CD1c-positive myeloid dendritic cell (primary cell): Measurements from ENCODE around the gene CD48.

Experiments used
- DNase-seq: peaks from one replicate; pipeline ENCODE4 v3.0.0-alpha.2; 2016; ENCODE audit errors: extremely low spot score

Gene CD48

DNA sequence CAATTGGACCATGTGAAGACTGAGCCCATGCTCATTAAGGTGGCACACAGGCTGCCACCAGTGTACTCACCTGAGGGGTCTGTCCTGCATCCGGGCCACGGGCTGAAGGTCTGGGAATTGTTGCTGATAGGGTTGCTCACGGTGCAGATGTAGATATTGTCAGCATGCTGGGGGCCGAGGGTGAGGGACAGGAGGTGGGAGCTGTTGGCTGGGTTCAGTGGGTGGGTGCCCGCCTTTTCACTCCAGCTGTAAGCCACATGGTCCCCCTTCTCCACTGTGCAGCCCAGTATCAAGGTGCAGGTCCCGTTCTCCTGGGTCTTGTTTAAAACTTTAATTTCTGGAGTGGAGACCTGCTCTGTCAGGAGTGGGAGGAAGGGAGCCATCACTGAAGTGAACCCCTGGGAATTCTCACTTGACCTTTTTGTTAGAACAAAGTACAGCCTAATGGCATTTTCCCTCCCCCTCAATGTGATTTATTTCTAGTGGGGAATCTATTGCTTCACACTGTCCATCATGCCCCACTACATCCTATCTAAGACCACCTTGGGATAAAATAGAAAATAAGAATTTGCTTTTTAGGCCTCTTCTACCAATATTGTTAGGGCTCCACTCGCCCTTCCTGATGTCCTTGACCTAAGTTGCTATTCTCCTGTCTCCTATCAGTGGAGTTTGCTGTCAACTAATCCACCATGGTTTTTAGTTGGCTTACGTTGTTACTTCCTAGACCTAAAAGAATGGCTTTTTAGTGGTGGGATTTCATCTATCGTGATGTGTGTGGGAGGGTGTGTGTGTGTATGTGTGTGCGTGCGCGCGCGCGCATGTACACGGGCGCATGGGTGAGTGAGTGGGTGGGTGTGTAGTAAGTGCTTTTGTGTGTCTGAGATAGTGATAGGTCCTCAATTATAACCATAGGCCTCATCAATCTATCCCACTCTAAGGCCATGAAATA, 76.8 kb downstream of the CD48 start:
- DNase-seq = no peak

DNA sequence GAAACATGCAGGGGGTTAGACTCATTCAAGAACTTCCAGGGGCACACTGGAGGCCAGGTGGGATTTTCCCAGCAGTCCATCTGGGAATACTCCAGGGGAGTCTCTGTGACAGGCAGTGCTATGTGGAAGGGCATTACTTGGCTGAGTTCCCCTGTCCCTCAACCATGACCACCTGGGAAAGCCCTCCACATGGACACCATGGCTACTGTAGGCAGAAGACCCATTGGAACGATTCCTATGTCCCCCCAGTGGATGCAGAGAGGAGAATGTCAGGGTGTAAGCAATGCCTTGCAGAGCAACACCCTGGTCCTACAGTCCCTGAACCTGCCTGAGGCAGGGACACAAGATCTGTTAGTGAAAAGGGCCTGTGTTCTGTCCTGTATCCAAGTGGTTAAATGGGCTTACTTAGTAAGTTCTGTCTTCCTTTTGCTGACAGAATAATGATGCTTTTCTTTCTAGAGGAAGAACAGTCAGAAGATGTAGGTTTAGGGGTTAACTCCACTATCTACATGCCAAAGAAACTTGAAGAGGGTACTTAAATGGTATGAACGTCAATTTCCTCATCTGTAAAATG, 78.2 kb downstream of the CD48 start:
- no peak for DNase-seq

DNA sequence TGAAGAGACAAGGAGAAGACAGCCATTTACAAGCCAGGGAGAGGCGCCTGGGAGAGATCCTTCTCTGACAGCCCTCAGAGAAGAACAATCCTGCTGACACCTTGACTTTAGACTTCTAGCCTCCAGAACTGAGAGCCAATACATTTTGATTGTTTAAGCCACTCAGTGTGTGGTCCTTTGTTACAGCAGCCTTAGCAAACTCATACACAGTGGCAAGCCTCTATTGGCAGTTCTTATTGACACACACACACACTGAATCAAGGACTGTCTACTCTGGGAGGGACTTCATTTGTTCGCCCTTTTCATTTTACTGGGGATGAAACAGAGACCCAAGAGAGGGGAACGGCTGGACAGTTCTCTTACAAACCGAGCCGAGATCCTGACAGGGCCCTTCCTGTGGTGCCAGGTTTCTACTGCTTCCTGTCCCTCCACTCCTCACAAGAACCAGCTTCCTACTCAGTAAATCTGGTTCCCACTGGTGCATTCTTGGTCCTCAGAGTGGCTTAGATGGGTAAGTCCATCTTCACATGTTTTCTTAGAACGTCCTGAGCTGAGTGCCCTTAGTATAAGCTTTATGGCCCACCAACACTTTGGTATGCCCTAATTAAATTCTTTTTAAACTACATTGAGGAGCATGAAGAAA, 79.5 kb downstream of the CD48 start:
- DNase-seq = no peak

DNA sequence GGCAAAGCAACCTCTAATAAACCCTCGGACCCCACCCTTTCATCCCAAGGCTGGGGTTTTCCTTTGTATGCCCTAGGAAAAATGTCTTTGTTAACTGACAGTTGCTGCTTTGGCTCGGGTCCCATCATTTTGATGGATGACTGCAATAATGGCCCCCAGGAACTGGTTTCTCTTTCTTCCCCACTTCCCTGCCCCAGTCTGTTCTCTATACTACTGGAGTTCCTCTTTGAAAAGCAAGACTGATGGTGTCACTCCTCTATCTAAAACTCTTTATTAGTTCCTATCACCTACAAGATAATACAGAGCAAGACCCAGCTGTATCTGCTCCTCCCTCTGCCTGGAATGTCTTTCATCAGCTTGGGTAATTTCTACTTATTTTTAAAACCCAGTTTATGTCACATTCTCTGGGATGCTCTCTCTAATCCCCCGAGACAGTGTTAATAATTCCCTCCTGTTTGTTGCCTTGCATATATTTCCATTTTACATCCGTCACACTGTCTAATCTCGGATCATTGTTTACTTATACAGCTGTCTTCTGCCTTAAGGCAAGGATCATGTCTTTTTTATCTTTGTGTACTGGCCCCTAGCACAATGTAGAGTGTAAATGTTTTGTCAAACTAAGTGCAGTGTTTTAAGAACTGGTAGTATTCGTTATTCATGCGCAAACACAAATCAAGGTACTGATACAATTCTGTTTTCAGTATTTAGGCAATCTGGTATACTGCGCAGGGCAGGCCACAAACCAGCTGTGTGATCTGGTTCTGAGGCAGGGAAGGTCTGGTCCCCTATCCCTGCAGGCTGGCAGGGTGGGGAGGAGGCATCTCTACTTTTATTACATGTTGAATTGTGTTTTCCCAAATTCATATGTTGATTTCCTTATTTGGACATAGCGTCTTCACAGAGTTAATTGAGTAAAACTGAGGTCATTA, 80.8 kb downstream of the CD48 start:
- DNase-seq = peak; percentile 18

DNA sequence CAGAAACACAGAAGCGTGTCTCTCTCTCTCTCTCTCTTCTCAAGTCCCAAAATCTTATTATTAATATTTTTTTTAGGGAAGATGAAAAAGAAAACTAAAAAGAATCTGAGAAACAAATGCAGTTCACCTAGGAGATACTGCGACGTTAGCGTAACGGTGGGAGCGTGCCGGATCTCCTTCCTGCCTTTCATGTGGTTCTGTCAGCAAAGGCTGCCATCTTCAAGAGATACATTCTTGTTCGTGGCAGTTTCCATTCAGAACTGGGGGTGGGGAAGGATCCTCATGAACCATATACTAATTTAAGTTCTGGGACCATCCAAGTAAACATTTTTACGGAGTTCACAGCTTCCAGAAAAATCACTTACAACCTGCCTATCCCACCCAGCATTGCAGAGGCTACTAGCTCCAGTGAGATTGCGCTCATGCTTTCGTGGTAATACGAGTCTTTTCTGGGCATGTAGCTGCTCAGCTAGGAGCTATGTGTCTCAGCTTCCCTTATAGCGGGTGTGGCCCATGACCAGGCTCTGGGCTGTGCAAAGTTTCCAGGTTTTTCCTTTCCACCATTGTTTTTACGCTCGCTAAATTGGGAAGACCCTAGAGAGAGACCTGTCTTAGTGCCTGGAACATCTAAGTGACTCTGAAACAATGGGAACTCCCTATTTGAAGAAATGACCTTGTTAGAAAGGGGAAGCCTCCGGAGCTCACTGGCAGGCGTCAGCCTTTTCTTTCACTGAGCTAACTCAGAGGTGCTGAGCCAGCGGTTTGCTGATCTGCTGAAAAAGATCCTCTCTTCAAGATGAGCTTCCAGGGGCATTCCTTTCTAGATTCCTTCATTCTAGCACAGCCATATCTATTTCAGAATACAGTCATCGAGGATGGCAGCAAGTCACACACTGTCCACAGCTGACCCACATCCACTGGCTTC, 82.1 kb downstream of the CD48 start:
- peak; percentile 81 for DNase-seq

DNA sequence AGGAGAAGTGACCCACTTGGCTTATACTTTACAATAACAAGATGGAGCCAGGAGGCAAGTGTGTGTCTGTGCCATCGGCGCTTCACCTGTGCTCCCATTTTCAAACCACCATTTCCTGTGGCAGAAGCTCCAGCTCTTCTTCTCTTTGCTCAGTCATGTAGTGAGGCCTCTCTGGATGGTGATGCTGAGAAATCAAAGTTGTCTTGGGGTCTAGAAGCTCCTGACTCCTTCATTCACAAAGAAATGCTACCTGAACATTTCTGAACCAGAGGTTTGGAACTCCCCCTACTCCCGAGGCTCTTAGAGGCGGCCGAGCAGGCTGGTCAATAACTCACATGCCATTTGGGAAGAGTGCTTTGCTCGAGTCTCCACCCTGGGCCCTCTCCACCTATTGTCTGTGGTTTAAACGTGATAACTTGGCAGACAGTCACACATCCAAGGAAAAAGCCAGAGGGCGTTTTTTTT, 82.8 kb downstream of the CD48 start:
- no peak for DNase-seq
